ENCODE results near the gene PNMA8A.

PNMA8A gene

DNA sequence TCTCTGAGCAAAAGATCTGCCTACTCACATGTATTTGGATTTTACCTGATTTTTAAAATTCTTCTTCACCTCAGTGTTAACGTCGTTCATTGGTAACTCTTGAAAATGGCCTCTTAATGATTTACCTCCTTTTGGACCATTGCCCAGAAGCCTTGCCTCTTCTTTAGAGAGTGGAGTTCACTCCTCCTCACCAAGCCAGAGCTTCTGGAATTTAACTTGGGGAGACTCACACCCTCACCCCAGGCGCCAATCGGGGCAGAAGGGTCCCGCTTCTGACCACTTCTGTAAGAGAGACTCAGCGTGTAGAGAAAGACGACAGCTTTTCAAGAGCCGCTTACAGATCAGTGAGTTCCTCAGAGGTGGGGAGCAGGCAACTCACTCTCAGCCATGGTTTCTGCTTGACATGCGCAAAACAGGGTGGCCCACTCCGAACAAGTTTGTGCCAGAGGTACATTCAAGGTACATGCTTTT, 45.3 kb downstream of the PNMA8A start:
- DNase-seq = no peak

GRCh38 chr19:46423188-46423587, 48.2 kb downstream of the PNMA8A start:
- DNase-seq = no peak

DNA sequence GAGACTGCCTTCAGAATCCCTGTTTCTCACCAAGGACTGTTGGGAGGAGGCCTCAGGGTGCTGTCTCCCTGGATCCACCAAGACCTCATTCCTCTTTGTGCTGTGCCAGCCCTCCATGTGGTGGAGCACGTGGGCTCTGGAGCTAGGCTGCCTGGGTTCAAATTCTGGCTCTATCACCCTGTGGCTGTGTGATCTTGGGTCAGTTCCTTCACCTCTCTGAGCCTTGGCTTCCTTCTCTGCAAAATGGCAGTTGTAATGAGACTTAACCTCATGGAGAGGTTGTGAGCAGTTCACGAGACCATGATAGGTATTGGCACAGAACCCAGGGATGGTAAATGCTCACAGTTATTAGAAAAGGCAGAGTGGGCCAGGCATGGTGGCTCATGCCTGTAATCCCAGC, 49.0 kb downstream of the PNMA8A start:
- no peak for DNase-seq

DNA sequence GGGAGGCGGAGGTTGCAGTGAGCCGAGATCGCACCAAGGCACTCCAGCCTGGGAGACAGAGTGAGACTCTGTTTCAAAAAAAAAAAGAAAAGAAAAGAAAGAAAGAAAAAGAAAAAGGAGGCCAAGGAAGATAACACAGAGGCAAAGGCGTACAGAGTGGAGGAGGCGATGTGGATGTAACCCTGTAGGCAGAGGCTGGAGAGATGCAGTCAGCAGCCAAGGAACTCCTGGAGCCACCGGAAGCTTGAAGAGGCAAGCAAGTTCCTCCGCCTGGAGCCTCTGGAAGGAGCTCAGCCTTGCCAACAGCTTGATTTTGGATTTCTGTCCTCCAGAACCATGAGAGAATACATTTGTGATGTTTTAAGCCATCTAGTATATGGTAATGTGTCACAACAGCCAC, 51.3 kb downstream of the PNMA8A start:
- DNase-seq = no peak

All from activated CD4-positive, alpha-beta T cell treated with anti-CD3 and anti-CD28 coated beads, Interleukin-2, Interleukin-6, amounts not matched to agents 100 ng/mL and 50 ng/mL, durations not matched to agents 16 hours and 8 hours (primary cell).